ENCODE data around the gene IL6.
"Not testable (repeated sequence)": the region's sequence is repeated elsewhere in the genome, so short reads cannot be mapped to it uniquely, and the experiment has no call there.

IL6 gene

GRCh38 chr7:22759721-22760120 lies 32.7 kb downstream of the IL6 start:
- H3K27ac ChIP-seq (ENCODE audit: low read depth, low read length), result no peak overlapping the region
- H3K4me1 ChIP-seq (ENCODE audit: control insufficient read depth, insufficient read depth, low read length), result no peaks in the 10 kb centered on the region
- H3K9ac ChIP-seq (ENCODE audit: low read depth, low read length), result no peak overlapping the region
- H3K27me3 ChIP-seq (ENCODE audit: control insufficient read depth, insufficient read depth, low read length), result no peaks in the 10 kb centered on the region
- H3K4me3 ChIP-seq (ENCODE audit: low read depth, low read length), result no peak overlapping the region
- H3K9me3 ChIP-seq (ENCODE audit: control insufficient read depth, insufficient read depth, low read length), result no peaks in the 10 kb centered on the region
- no peaks in the 10 kb centered on the region for H3K36me3 ChIP-seq (ENCODE audit: control insufficient read depth, insufficient read depth, low read length)

GRCh38 chr7:22762866-22763265 lies 35.9 kb downstream of the IL6 start:
- H3K36me3 ChIP-seq (ENCODE audit: control insufficient read depth, insufficient read depth, low read length), result no peaks in the 10 kb centered on the region
- no peaks in the 10 kb centered on the region for H3K9me3 ChIP-seq (ENCODE audit: control insufficient read depth, insufficient read depth, low read length)
- no peak overlapping the region for H3K9ac ChIP-seq (ENCODE audit: low read depth, low read length)
- no peak overlapping the region for H3K27ac ChIP-seq (ENCODE audit: low read depth, low read length)
- H3K4me1 ChIP-seq (ENCODE audit: control insufficient read depth, insufficient read depth, low read length), result no peaks in the 10 kb centered on the region
- no peaks in the 10 kb centered on the region for H3K27me3 ChIP-seq (ENCODE audit: control insufficient read depth, insufficient read depth, low read length)
- H3K4me3 ChIP-seq (ENCODE audit: low read depth, low read length), result no peak overlapping the region

GRCh38 chr7:22765609-22766008 lies 38.6 kb downstream of the IL6 start:
- Histone ChIP-seq H3K27me3 (ENCODE audit: control insufficient read depth, insufficient read depth, low read length) (no peaks in the 10 kb centered on the region), H3K4me1 (ENCODE audit: control insufficient read depth, insufficient read depth, low read length) (no peaks in the 10 kb centered on the region), H3K4me3 (ENCODE audit: low read depth, low read length) (no peak overlapping the region), H3K36me3 (ENCODE audit: control insufficient read depth, insufficient read depth, low read length) (no peaks in the 10 kb centered on the region), H3K9ac (ENCODE audit: low read depth, low read length) (no peak overlapping the region), H3K27ac (ENCODE audit: low read depth, low read length) (no peak overlapping the region), H3K9me3 (ENCODE audit: control insufficient read depth, insufficient read depth, low read length) (no peaks in the 10 kb centered on the region)

GRCh38 chr7:22771194-22771871 lies 44.3 kb downstream of the IL6 start:
- H3K9ac ChIP-seq (ENCODE audit: low read depth, low read length), result no peak overlapping the region
- no peaks in the 10 kb centered on the region for H3K4me1 ChIP-seq (ENCODE audit: control insufficient read depth, insufficient read depth, low read length)
- H3K27me3 ChIP-seq (ENCODE audit: control insufficient read depth, insufficient read depth, low read length), result no peaks in the 10 kb centered on the region
- H3K36me3 ChIP-seq (ENCODE audit: control insufficient read depth, insufficient read depth, low read length), result no peaks in the 10 kb centered on the region
- no peak overlapping the region for H3K27ac ChIP-seq (ENCODE audit: low read depth, low read length)
- no peak overlapping the region for H3K4me3 ChIP-seq (ENCODE audit: low read depth, low read length)
- no peaks in the 10 kb centered on the region for H3K9me3 ChIP-seq (ENCODE audit: control insufficient read depth, insufficient read depth, low read length)

GRCh38 chr7:22771872-22772228 lies 44.9 kb downstream of the IL6 start:
- H3K27me3 ChIP-seq (ENCODE audit: control insufficient read depth, insufficient read depth, low read length), result no peaks in the 10 kb centered on the region
- H3K27ac ChIP-seq (ENCODE audit: low read depth, low read length), result no peak overlapping the region
- H3K9ac ChIP-seq (ENCODE audit: low read depth, low read length), result no peak overlapping the region

GRCh38 chr7:22772885-22773284 lies 45.9 kb downstream of the IL6 start:
- H3K4me1 ChIP-seq (ENCODE audit: control insufficient read depth, insufficient read depth, low read length), result no peaks in the 10 kb centered on the region
- no peak overlapping the region for H3K4me3 ChIP-seq (ENCODE audit: low read depth, low read length)
- no peaks in the 10 kb centered on the region for H3K9me3 ChIP-seq (ENCODE audit: control insufficient read depth, insufficient read depth, low read length)
- no peaks in the 10 kb centered on the region for H3K27me3 ChIP-seq (ENCODE audit: control insufficient read depth, insufficient read depth, low read length)
- H3K9ac ChIP-seq (ENCODE audit: low read depth, low read length), result no peak overlapping the region
- H3K36me3 ChIP-seq (ENCODE audit: control insufficient read depth, insufficient read depth, low read length), result no peaks in the 10 kb centered on the region
- H3K27ac ChIP-seq (ENCODE audit: low read depth, low read length), result no peak overlapping the region

More at GRCh38 chr7:22771872-22772228, 44.9 kb downstream of the IL6 start:
- Histone ChIP-seq H3K9me3 (ENCODE audit: control insufficient read depth, insufficient read depth, low read length) (no peaks in the 10 kb centered on the region), H3K36me3 (ENCODE audit: control insufficient read depth, insufficient read depth, low read length) (no peaks in the 10 kb centered on the region), H3K4me3 (ENCODE audit: low read depth, low read length) (no peak overlapping the region), H3K4me1 (ENCODE audit: control insufficient read depth, insufficient read depth, low read length) (no peaks in the 10 kb centered on the region)

- Histone ChIP-seq H3K9ac (ENCODE audit: low read depth, low read length) (no peak overlapping the region), H3K9me3 (ENCODE audit: control insufficient read depth, insufficient read depth, low read length) (no peaks in the 10 kb centered on the region), H3K27me3 (ENCODE audit: control insufficient read depth, insufficient read depth, low read length) (no peaks in the 10 kb centered on the region), H3K36me3 (ENCODE audit: control insufficient read depth, insufficient read depth, low read length) (no peaks in the 10 kb centered on the region), H3K27ac (ENCODE audit: low read depth, low read length) (no peak overlapping the region), H3K4me1 (ENCODE audit: control insufficient read depth, insufficient read depth, low read length) (no peaks in the 10 kb centered on the region), H3K4me3 (ENCODE audit: low read depth, low read length) (no peak overlapping the region)
Measured at GRCh38 chr7:22776964-22777363, 50.0 kb downstream of the IL6 start.

GRCh38 chr7:22779730-22780323 lies 52.8 kb downstream of the IL6 start:
- not testable (repeated sequence) for H3K27ac ChIP-seq (ENCODE audit: low read depth, low read length); H3K9ac ChIP-seq (ENCODE audit: low read depth, low read length); H3K27me3 ChIP-seq (ENCODE audit: control insufficient read depth, insufficient read depth, low read length); H3K4me3 ChIP-seq (ENCODE audit: low read depth, low read length); H3K9me3 ChIP-seq (ENCODE audit: control insufficient read depth, insufficient read depth, low read length); H3K4me1 ChIP-seq (ENCODE audit: control insufficient read depth, insufficient read depth, low read length); H3K36me3 ChIP-seq (ENCODE audit: control insufficient read depth, insufficient read depth, low read length)

- Histone ChIP-seq H3K4me1 (ENCODE audit: control insufficient read depth, insufficient read depth, low read length) (peaks cover 8% of the 10 kb centered on the region; the same call in 1 of the 2 replicates), H3K36me3 (ENCODE audit: control insufficient read depth, insufficient read depth, low read length) (no peaks in the 10 kb centered on the region), H3K27ac (ENCODE audit: low read depth, low read length) (no peak overlapping the region), H3K27me3 (ENCODE audit: control insufficient read depth, insufficient read depth, low read length) (no peaks in the 10 kb centered on the region), H3K4me3 (ENCODE audit: low read depth, low read length) (no peak overlapping the region), H3K9ac (ENCODE audit: low read depth, low read length) (no peak overlapping the region), H3K9me3 (ENCODE audit: control insufficient read depth, insufficient read depth, low read length) (no peaks in the 10 kb centered on the region)
Measured at GRCh38 chr7:22781230-22781711, 54.3 kb downstream of the IL6 start.
